Islet precursor cell (in vitro differentiated cells): ENCODE data around the gene LRRTM4.
"Not testable (repeated sequence)": the region's sequence is repeated elsewhere in the genome, so short reads cannot be mapped to it uniquely, and the experiment has no call there.

Experiments
- DNase-seq: peaks from one replicate; pipeline ENCODE4 v3.0.0-alpha.2; 2018

LRRTM4 gene

GRCh38 chr2:77155511-77155910 is 366.7 kb downstream of the LRRTM4 start:
- no peak for DNase-seq

DNA sequence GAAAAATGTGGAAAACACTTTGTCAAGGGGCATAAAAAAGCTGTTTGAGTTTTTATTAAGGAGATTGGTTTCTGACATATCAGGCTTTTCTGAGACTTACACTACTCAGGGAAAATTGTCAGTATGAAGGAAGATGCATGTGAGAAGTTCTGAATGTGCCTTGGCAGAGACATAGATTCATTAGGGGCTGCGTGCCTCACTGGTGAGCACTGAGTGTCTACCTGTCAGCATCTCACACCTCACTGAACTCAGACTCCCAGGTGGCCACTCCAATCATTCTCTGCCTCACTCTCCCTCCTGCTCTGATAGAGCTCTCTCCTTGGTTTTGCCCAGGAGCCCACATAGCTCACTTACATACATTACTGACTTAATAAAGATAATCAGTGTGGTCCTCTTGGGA is 372.6 kb downstream of the LRRTM4 start:
- no peak for DNase-seq

DNA sequence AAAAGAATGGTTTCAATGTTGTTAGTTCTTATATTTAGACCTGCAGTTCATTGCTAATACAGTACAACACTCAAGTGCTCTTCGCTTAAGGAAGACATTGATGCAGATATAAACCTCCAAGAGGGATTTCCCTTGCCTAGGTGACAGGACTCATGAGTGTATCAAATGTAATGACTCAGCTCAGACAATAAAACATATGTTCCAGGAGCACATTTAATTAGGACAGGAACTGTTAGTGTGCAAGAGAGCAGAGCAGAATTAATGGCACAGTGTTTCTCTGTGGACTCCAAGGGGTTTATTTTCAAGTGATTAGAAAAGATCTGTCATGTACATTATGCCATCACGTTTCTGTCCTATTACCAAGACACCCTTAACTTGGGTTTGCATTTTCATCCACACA is 375.0 kb downstream of the LRRTM4 start:
- no peak for DNase-seq

DNA sequence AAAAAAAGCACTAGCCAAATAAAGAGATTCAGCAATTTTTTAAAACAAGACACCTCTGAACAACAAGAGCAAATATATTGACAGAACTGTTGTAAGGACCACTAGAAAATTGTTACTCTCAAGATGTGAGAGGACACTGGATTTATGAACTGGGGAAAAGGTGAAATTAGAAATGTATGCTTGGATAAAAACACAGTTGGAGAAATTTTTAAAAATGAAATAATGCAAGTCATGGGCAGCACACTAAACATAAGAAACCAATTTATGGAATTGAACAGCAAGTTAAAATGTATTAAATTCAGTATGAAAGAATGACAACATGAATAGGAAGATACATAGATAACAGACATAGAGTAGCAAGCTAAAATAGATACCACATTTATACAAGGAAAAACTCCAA is 377.4 kb downstream of the LRRTM4 start:
- DNase-seq = no peak

GRCh38 chr2:77142141-77142540 is 380.0 kb downstream of the LRRTM4 start:
- no peak for DNase-seq

- not testable (repeated sequence) for DNase-seq
Observed at GRCh38 chr2:77128479-77128878, 393.7 kb downstream of the LRRTM4 start.

- DNase-seq = no peak
Observed at GRCh38 chr2:77127345-77127744, 394.8 kb downstream of the LRRTM4 start.

GRCh38 chr2:77121518-77121917 is 400.7 kb downstream of the LRRTM4 start:
- no peak for DNase-seq

- DNase-seq = no peak
Observed at GRCh38 chr2:77119333-77119732, 402.8 kb downstream of the LRRTM4 start.

DNA sequence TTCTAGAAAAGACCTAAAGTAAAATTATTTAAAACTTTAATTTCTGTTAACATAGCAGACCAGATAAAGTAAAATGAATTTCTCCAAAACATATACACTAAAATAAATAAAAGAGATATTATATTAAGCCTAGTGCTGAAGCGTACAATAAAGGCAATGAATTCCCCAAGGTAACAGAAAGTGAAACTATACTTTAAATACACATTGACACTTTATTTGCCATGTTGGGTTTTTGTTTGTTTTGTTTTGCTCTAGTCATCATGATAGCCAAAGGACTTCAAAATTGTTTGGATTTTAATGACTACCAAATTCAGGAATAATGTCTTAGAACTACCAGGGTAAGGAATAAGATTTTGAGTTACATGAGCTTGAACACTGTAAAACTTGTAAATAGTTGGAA is 413.3 kb downstream of the LRRTM4 start:
- no peak for DNase-seq

GRCh38 chr2:77105008-77105407 is 417.2 kb downstream of the LRRTM4 start:
- no peak for DNase-seq

DNA sequence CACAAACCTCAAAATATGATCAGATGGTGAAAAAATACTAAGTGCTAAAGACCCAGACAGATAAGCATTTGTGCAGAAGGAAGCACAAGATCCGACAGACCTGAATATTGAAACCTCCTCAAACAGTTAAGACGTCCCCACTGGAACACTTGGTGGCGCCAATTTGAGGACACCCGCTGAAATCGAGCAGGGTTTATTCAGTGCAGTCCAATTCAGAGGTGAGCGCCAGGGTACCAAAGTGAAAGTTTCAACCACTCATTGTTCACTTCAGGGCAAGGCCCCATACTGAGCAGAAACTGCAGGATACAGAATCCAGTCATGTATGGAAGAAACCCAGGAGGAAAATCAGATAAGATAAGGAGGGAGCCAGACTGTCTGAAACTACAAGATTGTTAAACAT is 417.6 kb downstream of the LRRTM4 start:
- DNase-seq = no peak

GRCh38 chr2:77102927-77103326 is 419.2 kb downstream of the LRRTM4 start:
- no peak for DNase-seq

- DNase-seq = no peak
Observed at GRCh38 chr2:77101796-77102452, 420.3 kb downstream of the LRRTM4 start.

DNA sequence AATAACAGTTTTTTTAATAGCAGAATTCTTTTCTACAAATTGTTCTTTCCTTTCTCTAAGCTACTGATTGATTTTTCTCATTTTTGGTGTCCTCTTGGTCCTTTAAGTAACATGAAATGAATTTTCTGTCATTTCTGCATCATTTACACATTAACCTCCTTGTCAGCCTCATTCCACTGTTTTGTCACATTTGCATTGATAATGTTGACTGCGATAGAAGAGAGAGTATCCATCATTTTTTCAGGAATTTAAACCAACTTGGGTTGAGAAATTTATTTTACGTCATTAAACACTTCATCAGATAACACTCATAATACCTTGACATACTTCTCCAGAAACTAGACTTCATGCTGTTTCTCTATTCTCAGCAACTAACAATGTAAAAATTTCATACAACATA is 422.2 kb downstream of the LRRTM4 start:
- no peak for DNase-seq

DNA sequence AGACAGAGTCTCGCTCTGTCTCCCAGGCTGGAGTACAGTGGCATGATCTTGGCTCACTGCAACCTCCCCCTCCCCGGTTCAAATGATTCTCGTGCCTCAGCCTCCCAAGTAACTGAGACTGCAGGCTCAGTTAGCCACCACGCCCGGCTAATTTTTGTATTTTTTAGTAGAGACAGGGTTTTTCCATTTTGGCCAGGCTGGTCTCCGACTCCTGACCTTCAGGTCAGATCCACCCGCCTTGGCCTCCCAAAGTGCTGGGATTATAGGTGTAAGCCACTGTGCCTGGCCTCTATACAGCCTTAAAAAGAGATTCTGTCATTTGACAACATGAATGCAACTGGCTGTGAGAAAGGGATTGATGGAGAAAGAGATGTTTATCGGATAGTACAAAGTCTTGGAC is 426.7 kb downstream of the LRRTM4 start:
- not testable (repeated sequence) for DNase-seq

DNA sequence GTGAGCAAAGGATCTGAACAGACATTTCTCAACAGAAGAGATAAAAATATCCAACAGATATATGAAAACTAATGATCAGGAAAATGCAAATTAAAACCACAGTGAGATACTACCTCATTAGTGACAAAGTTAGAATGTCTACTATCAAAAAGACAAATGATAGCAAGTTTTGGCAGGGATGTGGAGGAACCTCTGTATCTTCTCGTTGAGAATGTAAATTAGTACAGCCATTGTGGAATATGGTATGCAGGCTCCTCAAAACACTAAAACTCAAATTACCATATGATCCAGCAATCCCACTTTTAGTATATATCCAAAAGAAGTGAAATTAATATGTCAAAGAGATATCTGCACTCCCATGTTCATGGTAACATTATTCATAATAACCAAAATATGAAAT is 427.1 kb downstream of the LRRTM4 start:
- no peak for DNase-seq

DNA sequence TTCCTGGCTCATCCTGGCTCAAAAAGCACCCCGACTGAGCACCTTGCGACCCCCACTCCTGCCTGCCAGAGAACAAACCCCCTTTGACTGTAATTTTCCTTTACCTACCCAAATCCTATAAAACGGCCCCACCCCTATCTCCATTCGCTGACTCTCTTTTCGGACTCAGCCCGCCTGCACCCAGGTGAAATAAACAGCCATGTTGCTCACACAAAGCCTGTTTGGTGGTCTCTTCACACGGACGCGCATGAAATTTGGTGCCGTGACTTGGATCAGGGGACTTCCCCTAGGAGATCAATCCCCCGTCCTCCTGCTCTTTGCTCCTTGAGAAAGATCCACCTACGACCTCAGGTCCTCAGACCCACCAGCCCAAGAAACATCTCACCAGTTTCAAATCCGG is 433.8 kb downstream of the LRRTM4 start:
- not testable (repeated sequence) for DNase-seq

- no peak for DNase-seq
Observed at GRCh38 chr2:77087987-77088414, 434.2 kb downstream of the LRRTM4 start.

GRCh38 chr2:77086478-77086877 is 435.7 kb downstream of the LRRTM4 start:
- DNase-seq = no peak

DNA sequence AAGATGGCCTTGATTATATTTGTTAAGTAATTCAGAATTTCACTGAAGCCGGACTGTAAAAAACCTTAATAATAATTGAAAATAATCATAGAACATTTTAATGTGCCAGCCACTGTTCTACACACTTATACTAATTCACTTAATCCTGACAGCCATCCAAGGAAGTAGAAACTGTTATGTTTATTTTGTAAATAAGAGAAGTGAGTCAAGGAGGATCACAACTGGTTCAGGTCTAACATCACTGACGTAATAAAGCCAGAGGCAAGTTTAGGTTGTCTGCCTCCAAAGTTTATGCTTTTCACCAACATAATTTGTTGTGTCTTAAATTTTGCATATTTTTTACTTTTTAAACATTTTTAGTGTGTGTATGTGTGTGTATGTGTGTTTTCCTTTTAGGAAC is 436.1 kb downstream of the LRRTM4 start:
- DNase-seq = no peak

DNA sequence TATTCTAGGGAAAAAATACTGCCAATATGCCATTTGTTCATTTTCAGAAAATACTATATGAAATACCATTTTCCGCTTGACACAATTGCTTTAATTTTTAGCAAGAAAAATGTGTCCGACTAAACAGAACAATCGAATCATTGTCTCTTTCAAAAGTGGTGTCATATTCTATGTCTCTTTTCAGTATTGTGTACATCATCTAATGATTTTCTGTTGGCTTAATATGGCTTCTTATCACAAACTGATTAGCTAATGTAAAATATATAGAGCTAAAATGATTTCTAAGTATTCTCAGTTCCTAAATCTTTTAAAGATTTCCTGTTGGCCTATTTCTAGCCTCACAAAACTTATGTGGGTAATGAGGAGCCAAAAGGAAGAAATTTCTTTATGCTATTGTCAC is 436.6 kb downstream of the LRRTM4 start:
- DNase-seq = no peak

GRCh38 chr2:77081597-77081996 is 440.6 kb downstream of the LRRTM4 start:
- no peak for DNase-seq

DNA sequence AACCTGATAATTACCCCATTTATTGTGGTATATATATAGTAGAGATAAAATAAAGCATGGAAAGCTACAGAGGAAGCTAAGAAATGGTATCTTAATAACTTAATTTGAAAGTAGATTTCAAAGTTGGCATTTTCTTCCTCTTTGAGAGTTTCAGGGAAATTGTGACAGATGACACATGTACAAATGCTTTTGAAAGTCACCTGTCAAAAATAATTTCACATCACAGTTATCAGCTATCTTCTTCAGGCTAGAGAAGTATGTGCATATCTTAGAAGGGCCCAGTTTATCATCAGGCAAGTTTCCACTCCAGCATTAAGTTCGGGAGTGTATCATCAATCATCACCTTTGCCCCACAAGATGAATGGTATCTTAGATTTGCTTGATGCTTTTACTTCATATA is 457.9 kb downstream of the LRRTM4 start:
- no peak for DNase-seq

GRCh38 chr2:77054938-77055337 is 467.2 kb downstream of the LRRTM4 start:
- DNase-seq = peak; percentile 63

DNA sequence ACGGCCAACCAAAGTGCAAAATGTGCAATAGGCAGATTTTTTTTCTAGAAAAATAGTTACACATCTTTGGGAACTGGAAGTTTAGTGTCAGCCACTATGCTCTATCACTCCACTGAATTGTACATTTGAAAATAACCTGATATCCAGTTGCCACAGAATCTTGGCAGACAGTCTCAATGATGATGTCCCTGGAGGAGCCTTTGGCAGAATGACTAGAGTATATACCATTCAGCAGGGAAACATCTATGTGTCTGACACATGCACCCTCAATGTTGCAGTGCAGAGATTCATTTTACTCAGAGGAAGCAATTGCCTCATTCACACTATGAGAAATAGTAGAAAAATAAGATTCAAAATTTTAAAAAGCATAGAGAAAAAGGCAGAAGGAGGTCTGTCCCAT is 475.8 kb downstream of the LRRTM4 start:
- DNase-seq = no peak
